UCSD-AML1 (cell line): ENCODE results near the gene UBR4.

ENCODE experiments used
- DNase-seq: peaks from one replicate; lab custom pipeline; 2025; ENCODE audit not compliant: unreplicated experiment; lab: John Stamatoyannopoulos, UW

UBR4 gene

GRCh38 chr1:19096036-19096833 lies 113.8 kb downstream of the UBR4 start:
- no peak for DNase-seq

- DNase-seq, result no peak
Observed at GRCh38 chr1:19091196-19091953, 118.7 kb downstream of the UBR4 start.

DNA sequence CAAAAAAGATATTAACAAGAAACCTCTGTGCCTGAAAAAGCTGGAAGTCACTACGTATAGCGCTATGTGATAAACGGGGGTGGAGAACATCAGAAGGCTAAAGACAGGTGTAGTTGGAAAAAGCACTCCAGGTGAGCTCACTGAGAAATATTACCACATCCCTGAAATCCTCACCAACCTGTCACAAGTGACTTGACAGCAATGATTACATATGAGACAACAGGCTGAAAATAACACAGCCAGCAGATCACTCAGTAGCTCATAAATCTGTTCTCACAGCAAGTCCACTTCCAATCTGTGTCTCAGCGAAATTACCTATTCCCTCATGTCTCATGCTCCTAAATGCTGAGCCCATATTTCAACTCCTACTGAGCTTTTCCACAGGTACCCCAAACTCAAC lies 120.5 kb downstream of the UBR4 start:
- no peak for DNase-seq

DNA sequence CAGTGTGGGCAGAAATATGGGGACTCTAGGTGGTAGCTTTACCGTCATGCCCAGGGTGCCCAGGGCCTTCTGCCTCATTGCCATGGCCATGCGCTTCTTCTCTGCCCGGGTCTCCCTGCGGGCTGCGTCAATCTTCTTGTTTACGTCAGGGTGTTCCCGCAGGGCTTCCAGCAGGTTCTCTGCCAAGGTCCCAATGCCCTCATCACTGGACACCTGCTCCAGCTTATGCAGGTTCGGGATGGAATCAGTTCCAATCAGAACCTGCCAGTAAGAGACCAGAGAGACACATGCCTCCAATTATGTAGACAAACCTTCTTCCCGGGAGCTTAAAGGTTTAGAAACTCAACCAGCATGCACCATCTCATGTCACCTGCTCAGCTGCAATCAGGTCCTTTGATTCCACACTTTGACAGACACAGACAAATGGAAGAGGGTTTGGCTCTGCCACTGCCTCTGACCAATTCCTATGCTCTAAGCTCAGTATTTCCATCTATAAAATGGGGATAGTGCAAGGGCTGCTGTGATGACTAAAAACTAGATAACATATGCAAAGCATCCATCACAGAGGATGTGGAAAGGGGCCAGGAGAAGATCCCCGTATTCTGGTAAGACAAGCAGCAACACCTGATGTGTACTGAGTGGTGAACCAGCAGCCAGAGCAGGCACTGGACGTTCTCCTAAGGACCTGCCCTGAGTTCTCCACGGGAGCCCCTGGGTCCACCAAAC lies 121.2 kb downstream of the UBR4 start:
- DNase-seq, result no peak

DNA sequence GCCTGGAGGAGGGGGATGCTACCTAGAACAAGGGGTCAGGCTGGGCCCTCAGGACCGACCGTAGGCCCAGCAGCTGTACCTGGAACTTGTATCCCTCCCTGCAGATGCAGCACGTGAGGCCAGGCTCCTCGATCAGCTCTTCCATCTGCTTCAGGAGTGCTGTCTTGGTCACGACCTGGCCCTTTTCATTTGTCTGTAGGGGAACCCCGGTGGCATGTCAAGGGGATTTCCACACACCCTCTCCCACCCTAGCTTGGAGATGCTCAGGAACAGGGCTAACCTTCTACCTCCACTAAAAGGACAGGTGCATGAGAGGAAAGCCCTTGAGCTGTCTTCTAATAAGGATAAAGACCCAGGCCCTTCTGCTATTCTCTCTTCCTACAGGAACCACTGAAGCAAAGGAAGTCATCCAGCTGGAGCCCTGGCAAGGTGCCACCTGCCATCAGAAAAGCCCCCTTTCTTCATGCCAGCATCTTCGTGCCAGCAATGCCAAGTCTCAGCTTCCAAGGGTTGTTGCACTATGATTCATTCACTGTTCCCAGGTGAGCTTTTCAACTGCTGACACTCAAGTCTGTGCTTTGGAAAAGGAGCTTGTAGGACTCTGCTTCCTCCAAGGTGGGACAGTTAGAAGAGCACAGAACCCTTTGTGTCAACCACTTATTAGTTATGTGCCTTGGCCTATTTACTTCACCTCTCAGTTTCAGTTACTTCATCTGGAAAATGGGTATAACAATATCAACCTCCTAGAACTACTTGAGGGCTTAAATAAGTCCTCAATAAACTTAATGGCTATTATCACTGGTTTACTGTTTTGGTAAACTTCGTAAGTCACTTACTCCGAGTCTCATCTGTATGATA lies 122.1 kb downstream of the UBR4 start:
- DNase-seq, result no peak

- no peak for DNase-seq
Observed at GRCh38 chr1:19087017-19087736, 122.9 kb downstream of the UBR4 start.

- DNase-seq, result no peak
Observed at GRCh38 chr1:19086176-19086875, 123.7 kb downstream of the UBR4 start.

- DNase-seq, result no peak
Observed at GRCh38 chr1:19084206-19084738, 125.8 kb downstream of the UBR4 start.

DNA sequence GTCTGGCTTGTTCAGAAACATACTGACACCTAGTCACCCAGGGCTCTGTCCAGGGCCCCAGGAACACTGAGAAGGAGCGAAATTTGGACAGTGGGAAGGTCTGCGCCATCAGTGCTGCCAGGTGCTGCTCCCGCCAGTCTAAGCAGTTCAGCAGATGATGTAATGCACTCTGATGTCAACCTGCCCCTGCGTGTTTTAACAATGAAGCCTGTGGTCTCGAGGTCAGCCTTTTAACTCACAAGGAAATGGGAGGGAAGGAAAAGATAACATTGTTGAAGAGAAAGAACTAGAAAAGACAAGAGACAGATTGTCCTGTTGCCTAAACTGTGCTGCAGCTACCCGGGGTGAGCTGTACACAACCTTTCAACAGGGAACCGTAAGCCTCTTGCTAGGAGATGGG lies 127.0 kb downstream of the UBR4 start:
- DNase-seq, result no peak

DNA sequence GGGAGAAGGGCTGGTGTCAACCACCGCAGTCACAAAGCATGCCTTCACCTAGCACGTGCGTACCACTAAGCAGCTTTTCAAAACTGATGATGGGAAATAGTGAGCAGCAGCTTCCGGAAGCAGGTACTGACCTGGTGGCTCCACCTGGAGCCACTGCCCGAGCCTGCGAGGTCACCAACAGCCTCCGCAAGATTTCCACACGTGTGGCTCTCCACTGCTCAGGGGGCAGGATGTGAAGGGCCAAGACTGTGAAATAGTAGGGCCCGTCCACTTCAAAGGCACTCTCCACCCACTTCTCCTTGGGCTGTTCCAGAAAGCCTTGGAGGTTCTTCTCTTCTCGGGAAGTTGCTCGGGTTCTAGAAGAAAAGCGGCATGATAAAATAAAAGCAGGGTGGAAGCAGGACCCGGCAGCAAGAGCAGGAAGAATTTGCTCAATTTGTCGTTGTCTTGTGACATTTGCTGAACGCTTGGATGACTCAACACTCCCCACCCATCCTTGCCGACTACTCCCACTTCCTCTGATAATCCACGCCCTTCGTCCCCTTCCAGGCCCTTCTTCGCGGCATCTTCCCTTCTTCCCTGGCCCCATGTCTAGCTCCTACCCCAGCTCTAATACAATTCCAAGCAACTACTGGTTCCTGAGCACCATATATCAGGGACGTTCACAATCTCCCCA lies 128.7 kb downstream of the UBR4 start:
- peak; percentile 30 for DNase-seq

GRCh38 chr1:19080721-19081120 lies 129.3 kb downstream of the UBR4 start:
- DNase-seq, result no peak

DNA sequence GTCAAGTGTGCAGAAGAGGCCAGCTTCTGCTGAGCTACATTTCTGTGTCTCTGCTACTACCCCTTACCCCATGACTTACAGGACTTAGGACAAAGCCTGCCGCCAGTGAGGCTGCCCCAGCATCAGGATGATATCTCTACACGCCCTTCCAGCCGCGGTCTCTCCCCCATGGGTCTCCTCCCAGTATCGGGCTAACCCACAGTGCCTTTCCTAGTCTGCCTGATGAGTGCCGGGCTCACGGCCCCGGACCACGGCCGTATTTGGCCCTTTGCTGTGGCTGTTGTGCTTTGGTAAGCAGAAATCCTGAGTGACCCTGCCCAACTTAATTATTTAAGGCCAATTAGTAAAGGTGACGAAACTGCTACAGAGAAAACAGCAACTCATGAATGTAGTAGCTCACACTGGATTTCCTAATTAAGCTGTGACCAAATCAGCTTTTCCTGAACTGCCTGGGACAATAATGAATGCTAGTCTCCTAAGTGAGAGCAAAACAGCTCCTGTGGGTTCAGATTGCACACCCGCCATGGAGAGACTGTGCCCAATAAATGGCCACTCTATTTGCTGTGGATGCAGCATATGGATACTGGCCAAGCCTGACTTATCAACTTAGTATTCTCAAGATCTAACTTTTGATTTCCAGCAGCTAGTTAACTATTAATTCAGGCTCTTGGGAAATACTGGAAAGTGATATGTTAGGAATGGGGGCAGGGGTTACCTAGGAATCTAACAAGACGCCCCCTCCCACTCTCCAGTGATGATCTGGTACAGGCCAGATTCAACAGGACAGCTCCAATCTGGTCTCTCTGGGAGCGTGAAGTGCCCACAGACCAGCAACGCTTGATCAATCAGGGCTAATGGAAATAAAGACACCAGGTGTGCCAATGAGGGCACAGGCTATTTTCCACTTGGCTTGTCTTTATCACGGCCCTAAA lies 130.3 kb downstream of the UBR4 start:
- no peak for DNase-seq

GRCh38 chr1:19078536-19078935 lies 131.5 kb downstream of the UBR4 start:
- no peak for DNase-seq

DNA sequence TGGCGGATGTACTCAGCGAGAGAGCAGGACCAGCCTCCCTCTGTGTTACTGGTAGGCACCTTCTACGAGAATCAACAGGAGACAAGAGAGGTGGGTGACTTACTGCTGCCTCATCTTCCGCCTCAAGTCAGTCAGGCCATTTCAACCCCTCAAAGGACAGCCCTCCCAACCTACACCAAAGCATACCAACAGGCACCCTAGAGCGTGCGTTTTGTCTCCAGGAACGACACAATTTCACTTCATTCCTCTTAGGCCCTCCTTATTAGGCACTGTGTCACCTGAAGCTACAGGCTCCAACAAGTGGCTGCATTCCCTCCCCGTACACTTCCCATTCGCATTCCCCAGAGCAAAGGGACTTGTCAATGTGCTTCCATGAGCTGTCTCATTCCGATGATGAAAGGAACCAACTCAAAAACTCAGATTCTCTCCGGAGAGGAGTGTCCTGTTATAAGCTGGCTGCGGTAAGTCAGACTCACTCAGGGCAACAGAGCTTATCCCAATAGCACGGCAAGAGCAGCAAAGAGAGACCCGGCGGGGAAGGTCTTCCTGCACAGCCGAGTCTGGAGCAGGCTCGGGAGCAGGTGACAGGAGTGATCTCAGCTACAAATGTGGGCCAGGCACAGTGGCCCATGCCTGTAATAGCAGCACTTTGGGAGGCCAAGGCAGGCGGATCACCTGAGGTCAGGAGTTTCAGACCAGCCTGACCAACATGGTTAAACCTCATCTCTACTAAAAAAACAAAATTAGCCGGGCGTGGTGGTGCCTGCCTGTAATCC lies 133.0 kb downstream of the UBR4 start:
- DNase-seq, result no peak

- no peak for DNase-seq
Observed at GRCh38 chr1:19074902-19075721, 135.0 kb downstream of the UBR4 start.

- DNase-seq, result no peak
Observed at GRCh38 chr1:19074361-19074901, 135.6 kb downstream of the UBR4 start.
